Inferior parietal cortex (tissue), 1 donor: ENCODE measurements around the gene BMP4.

Experiments
- DNase-seq: peaks from one replicate; pipeline ENCODE4 v3.0.0-alpha.2; 2016; ENCODE audit errors: extremely low spot score

Gene BMP4

DNA sequence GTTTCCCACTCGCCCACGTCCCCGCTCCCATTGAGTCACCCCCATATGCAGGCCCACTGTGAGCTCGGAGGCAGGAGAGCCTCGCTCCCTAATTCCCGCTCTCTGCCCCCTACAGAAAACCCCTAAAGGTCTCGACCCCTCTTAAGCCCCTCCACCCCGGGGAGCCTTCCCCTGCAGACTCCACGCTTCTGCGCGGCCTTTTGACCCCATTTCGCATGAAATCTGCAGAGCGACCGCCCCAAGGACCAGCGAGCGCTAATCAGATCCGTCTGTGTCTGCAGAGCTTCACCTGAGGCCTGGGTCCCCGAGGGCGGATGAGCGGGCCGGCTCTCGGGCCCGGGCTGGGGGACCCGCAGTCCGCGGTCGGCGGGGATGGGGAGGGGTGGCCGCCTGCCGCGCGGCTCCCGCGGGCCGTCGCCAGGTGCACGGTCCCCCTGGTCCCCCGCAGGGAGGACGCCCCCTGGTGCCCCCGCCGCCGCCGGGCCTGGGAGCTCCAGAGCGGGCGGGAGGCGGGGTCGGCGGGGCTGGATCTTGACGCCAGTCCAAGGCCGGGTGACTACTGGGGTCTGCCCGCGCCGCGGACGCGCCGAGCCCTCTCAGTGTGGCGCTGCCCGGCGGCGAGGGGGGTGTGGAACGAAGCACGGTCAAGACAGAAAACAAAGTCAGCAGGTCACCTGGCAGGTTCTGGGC lies 10.1 kb downstream of the BMP4 start:
- no peak for DNase-seq

DNA sequence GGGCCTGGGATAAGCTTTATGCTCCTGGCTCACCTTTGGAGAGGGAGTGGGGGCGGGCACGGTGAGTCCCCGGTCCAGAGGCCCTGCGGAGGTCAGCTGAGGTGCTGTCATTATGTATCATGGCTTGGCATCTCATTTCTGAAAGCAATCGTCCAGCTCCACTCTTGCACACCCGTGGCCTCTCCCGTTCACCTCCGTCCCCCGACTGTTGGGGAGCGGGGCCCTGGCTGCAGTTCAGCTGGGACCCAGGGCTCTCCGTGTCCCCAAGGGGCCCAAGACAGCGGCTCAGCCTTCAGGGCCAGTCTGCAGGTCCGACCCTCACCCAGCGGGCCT lies 10.6 kb downstream of the BMP4 start:
- DNase-seq = no peak

- DNase-seq = no peak
These were observed 12.9 kb downstream of the BMP4 start for GRCh38 chr14:53943751-53944083.

DNA sequence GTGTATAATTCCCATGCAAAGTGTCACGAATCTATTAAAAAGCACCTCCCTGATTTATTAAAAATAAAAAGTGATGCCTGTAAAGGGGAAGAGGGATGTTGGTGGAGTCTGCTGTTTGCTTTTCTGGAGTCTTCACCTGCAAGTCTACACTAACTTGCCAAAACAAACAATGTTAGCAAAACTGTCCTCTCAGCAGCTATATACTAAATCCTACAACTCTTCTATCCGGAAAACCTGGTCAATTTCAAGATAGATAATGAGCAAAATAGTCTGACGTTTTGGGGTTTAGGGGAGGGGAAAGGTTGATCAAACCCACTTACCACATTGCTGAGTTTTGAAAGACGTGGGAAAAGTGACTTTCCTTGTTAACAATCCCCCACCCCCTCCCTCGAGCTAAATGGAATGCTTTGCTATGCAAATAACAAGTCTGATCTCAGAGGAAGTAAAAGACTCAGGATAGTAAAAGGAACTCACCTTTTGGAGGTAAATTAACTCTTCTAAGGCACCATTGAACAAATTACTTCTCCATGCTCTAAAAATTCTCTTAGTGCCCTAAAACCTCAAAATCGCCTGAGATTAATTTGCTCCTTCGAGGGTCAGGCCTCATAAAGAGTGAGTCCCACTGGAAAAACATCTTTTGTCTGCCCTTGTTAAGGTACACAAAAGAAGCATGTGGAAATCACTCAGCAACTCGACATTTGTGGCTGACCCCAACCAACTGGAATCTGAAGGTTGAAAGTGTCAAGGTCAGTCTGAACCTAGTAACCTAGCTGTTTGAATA lies 13.5 kb downstream of the BMP4 start:
- no peak for DNase-seq

DNA sequence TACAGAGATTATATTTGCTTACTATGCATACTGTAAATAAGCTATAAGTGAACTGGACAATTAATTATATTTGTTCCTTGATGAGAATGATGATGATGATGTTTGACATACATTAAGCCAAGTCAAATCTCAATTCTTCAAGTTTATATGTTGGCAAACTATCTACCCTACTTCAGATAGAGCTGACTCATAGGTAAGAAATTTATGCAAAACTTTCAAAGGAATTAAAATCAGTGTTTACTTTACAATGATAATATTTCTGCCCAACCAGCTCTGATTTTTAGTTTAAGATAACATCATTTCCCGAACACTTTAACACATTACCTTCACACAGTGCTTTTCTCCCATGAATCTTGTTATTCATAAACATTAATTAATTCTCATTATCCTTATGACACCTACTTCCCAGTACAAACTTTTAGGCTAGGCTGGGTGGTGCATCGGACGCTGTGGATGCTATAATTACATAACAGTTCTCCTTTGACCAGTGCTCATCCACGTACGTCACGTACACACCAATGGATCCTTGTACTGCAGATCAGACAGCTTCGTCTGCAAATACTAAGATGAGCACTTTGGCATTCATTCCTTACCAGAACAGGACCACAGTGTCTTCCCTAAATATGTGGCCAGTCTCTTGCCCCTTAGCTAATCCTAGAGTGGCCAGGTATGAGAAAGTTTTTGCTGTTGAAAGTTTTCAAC lies 18.3 kb downstream of the BMP4 start:
- no peak for DNase-seq

- no peak for DNase-seq
These were observed 21.7 kb downstream of the BMP4 start for GRCh38 chr14:53934778-53935414.

- DNase-seq = no peak
These were observed 23.7 kb downstream of the BMP4 start for GRCh38 chr14:53932966-53933365.

- no peak for DNase-seq
These were observed 26.5 kb downstream of the BMP4 start for GRCh38 chr14:53929871-53930715.

DNA sequence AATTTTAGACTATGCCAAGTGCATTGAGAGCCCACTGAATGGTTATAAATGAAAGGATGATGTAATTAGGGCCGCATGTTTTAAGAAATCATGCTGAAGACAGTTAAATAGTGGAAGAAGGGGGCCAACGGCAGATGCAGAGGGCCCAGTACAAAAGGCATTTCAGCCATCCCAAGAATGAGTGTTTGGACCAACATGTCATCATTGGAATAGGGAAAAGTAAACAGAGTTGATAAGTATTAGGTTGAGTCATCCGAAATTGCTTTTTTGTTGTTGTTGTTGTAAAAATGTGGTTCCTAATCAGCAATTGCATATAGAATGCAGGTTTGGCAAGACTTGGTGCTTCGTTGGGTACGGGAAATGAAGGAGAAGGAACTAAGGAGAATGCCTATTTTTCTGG lies 29.5 kb downstream of the BMP4 start:
- DNase-seq = no peak

DNA sequence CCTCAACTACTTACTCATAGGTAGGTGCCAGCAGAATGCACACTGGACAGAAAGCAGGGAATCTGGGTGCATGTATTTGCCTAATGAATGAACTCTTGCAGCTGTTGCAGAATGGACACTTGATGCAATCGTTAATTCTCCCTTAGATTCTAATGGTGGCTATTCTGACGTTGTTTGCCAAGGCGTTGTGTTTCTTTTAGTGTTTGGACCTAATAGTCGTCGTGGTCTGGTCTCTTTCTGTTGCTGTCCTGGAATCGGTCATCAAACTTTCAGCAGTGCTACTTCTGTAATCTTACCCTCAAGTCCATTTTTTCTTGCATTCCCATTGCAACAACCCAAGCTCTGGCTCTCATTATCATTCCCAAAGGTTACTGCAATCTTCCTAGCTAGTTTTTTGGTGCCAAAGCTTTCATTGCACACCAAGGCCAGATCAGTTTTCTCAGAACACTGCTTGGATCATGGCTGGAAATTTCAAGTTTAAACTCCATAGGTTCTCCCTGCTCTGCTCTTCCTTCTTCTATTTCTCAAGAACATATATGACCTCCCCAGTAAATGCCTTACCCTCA lies 31.3 kb downstream of the BMP4 start:
- DNase-seq = no peak

DNA sequence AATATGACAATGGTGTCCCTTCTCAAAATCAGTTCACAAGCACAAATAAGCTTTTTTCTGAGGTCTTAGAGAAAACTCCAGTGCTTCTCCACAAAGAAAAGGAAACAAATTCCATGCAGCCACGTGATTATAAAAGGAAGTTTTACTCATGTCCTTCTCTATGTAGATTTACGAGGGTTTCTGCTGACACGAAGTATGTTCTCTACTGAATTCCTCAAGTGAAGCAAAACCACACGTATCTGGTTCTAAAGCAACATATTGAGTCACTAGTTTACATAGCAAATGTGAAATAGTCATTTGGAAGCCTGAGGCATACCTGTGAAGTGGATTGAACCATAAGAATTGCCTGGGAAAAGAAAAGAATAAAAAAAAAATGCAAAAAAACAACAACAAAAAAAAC lies 31.9 kb downstream of the BMP4 start:
- DNase-seq = no peak

DNA sequence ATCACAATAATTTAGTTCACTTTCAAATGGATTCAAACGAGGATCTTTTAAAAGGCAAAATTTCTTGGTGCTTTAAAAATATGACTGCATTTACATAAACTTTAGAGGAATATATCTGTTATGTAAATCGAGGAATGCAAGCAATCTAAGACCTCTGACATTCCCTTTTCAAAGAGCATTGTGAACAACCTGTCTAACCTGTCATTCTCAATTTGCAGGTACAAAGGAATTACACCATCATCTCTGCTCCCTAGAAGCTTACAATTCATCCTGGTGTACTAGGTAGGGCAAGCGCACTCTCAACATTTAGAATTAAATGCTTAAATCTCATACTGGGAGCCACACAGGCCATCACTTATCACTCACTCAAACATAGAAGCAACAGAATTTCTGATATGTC lies 35.6 kb downstream of the BMP4 start:
- DNase-seq = no peak

DNA sequence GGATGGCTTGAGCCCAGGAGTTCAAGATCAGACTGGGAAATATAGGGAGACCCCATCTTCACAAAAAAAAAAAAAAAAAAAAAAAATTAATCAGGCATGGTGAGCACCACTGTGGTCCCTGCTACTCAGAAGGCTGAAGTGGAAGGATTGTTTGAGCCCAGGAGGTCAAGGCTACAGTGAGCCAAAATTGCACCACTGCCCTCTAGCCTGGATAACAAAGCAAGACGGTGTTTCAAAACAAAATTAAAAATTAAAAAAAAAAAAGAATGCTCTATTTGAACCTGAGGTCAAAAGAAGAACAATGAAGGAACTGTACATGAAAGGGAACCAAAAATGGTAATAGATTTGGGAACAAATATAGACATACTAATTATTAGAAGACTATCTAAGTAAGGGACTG lies 40.4 kb downstream of the BMP4 start:
- DNase-seq = no peak

GRCh38 chr14:53915364-53916014 lies 41.1 kb downstream of the BMP4 start:
- no peak for DNase-seq

- no peak for DNase-seq
These were observed 44.6 kb downstream of the BMP4 start for GRCh38 chr14:53912021-53912420.

DNA sequence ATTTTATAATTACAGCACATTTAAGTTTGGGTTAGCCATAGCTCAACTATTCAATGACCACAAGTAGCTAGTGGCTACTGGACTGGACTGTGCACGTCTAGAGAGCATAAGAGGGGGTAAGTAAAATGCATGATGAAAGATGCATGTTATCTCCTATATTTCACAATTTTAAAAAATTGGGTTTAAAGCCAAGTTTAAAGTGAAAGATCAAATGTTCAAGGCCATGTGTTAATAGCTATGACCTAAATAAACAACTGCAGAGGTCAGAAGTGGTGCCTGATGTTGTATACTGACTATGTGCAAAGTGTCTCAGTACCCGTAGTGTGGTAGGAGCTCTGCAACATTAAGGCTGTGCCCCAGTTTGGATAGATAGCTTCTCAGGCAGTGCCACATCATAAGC lies 48.2 kb downstream of the BMP4 start:
- no peak for DNase-seq

DNA sequence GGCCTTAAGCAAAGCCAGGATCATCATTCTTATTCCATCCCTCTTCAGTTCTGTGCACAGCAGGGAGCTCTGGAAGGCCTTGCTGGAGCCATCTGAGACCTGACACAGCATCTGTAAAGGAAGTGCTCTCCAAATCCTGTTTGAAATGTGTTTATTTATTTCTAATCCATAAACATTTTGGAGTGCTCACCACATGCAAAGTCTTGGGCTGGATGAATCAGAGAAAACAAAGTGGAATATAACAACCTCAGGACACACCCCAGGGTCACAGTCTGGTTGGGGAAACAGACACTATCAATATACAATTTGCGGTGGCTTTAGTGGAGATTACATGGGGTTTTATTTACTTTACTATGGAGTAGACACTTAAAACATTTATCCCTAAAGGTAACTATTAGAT lies 54.3 kb downstream of the BMP4 start:
- no peak for DNase-seq

DNA sequence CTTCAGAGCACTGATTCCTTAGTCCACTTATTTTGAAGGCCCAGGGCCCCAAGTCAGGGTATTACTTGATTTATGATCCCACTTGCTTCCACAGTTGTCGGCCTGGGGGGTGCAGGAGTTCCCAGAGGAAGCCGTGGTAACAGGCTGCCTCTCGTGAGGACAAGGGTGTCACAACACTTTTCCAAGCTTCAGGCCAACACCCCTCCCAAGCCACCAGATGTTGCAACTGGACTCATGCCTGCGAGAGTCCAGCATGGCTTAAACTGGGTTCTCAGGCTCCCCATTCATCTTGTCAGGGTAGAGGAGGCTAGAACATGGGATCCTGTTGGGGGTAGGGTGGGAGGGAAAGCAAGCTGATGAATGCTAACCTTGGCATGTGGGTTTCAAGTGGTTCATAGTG lies 56.1 kb downstream of the BMP4 start:
- DNase-seq = no peak
